ENCODE results near the gene FAM83D. TPM values are rescaled to one million over a fixed set of nuclear protein-coding genes. Genes with fewer than 3 reads are reported as not detected.

The FAM83D gene
- total RNA-seq, 2 donors from 2014 or later: 15.9 to 18.3 TPM

- peak overlapping the region; percentile 70 for H3K4me3 Mint-ChIP-seq
- H3K27ac Mint-ChIP-seq: peak overlapping the region; percentile 98
- ATAC-seq (replicated peaks): peak; percentile 71
- no peaks in the 10 kb centered on the region for H3K9me3 Mint-ChIP-seq
- H3K36me3 Mint-ChIP-seq (ENCODE audit: low read depth): peaks cover 49% of the 10 kb centered on the region
- H3K4me1 Mint-ChIP-seq: peaks cover 38% of the 10 kb centered on the region
- no peaks in the 10 kb centered on the region for H3K27me3 Mint-ChIP-seq
Observed at GRCh38 chr20:38890497-38890818, 35.8 kb upstream of the FAM83D start.

- peak; percentile 73 for ATAC-seq (replicated peaks)
- H3K36me3 Mint-ChIP-seq (ENCODE audit: low read depth): peaks cover 67% of the 10 kb centered on the region
- peak overlapping the region; percentile 76 for H3K4me3 Mint-ChIP-seq
- no peaks in the 10 kb centered on the region for H3K27me3 Mint-ChIP-seq
- H3K4me1 Mint-ChIP-seq: peaks cover 38% of the 10 kb centered on the region
- H3K9me3 Mint-ChIP-seq: no peaks in the 10 kb centered on the region
- peak overlapping the region; percentile 98 for H3K27ac Mint-ChIP-seq
Observed at GRCh38 chr20:38892091-38892981, 33.9 kb upstream of the FAM83D start.

- peak; percentile 18 for ATAC-seq (replicated peaks)
- Mint-ChIP-seq H3K27ac (peak overlapping the region; percentile 98), H3K4me3 (peak overlapping the region; percentile 76), H3K4me1 (peaks cover 38% of the 10 kb centered on the region), H3K9me3 (no peaks in the 10 kb centered on the region), H3K36me3 (ENCODE audit: low read depth) (peaks cover 75% of the 10 kb centered on the region), H3K27me3 (no peaks in the 10 kb centered on the region)
Observed at GRCh38 chr20:38893056-38893564, 33.1 kb upstream of the FAM83D start.

GRCh38 chr20:38893565-38894090 is 32.6 kb upstream of the FAM83D start:
- Mint-ChIP-seq H3K4me3 (peak overlapping the region; percentile 76), H3K36me3 (ENCODE audit: low read depth) (peaks cover 80% of the 10 kb centered on the region), H3K27ac (peak overlapping the region; percentile 98), H3K9me3 (no peaks in the 10 kb centered on the region), H3K4me1 (peaks cover 38% of the 10 kb centered on the region), H3K27me3 (no peaks in the 10 kb centered on the region)
- ATAC-seq (replicated peaks): peak; percentile 66

- Mint-ChIP-seq H3K4me3 (peak overlapping the region; percentile 76), H3K9me3 (no peaks in the 10 kb centered on the region), H3K27me3 (no peaks in the 10 kb centered on the region), H3K36me3 (ENCODE audit: low read depth) (peaks cover 87% of the 10 kb centered on the region), H3K4me1 (peaks cover 38% of the 10 kb centered on the region), H3K27ac (peak overlapping the region; percentile 98)
- no peak for ATAC-seq (replicated peaks)
Observed at GRCh38 chr20:38894091-38894847, 31.9 kb upstream of the FAM83D start.

GRCh38 chr20:38895098-38895949 is 30.9 kb upstream of the FAM83D start:
- Mint-ChIP-seq H3K4me3 (no peak overlapping the region), H3K9me3 (no peaks in the 10 kb centered on the region), H3K36me3 (ENCODE audit: low read depth) (peaks cover 87% of the 10 kb centered on the region), H3K4me1 (peaks cover 34% of the 10 kb centered on the region), H3K27ac (peak overlapping the region; percentile 60), H3K27me3 (no peaks in the 10 kb centered on the region)
- ATAC-seq (replicated peaks): no peak

- Mint-ChIP-seq H3K9me3 (no peaks in the 10 kb centered on the region), H3K27ac (peak overlapping the region; percentile 87), H3K4me3 (no peak overlapping the region), H3K4me1 (peaks cover 30% of the 10 kb centered on the region), H3K27me3 (no peaks in the 10 kb centered on the region), H3K36me3 (ENCODE audit: low read depth) (peaks cover 87% of the 10 kb centered on the region)
- no peak for ATAC-seq (replicated peaks)
Observed at GRCh38 chr20:38896009-38896594, 30.1 kb upstream of the FAM83D start.

- no peak overlapping the region for H3K27ac Mint-ChIP-seq
- H3K27me3 Mint-ChIP-seq: no peaks in the 10 kb centered on the region
- H3K9me3 Mint-ChIP-seq: no peaks in the 10 kb centered on the region
- no peak overlapping the region for H3K4me3 Mint-ChIP-seq
- ATAC-seq (replicated peaks): no peak
- H3K36me3 Mint-ChIP-seq (ENCODE audit: low read depth): peaks cover 93% of the 10 kb centered on the region
- peaks cover 28% of the 10 kb centered on the region for H3K4me1 Mint-ChIP-seq
Observed at GRCh38 chr20:38897267-38897666, 28.9 kb upstream of the FAM83D start.

- Mint-ChIP-seq H3K4me1 (peaks cover 20% of the 10 kb centered on the region), H3K36me3 (ENCODE audit: low read depth) (peaks cover 100% of the 10 kb centered on the region), H3K9me3 (no peaks in the 10 kb centered on the region), H3K27me3 (no peaks in the 10 kb centered on the region), H3K4me3 (no peak overlapping the region), H3K27ac (peak overlapping the region; percentile 36)
- ATAC-seq (replicated peaks): no peak
Observed at GRCh38 chr20:38900606-38901005, 25.6 kb upstream of the FAM83D start.

- no peak overlapping the region for H3K4me3 Mint-ChIP-seq
- peaks cover 100% of the 10 kb centered on the region for H3K36me3 Mint-ChIP-seq (ENCODE audit: low read depth)
- no peak overlapping the region for H3K27ac Mint-ChIP-seq
- no peaks in the 10 kb centered on the region for H3K27me3 Mint-ChIP-seq
- H3K9me3 Mint-ChIP-seq: no peaks in the 10 kb centered on the region
- H3K4me1 Mint-ChIP-seq: peaks cover 16% of the 10 kb centered on the region
- ATAC-seq (replicated peaks): no peak
Observed at GRCh38 chr20:38902601-38903000, 23.6 kb upstream of the FAM83D start.

GRCh38 chr20:38903335-38903734 is 22.9 kb upstream of the FAM83D start:
- no peaks in the 10 kb centered on the region for H3K27me3 Mint-ChIP-seq
- H3K9me3 Mint-ChIP-seq: no peaks in the 10 kb centered on the region
- peaks cover 16% of the 10 kb centered on the region for H3K4me1 Mint-ChIP-seq
- H3K36me3 Mint-ChIP-seq (ENCODE audit: low read depth): peaks cover 100% of the 10 kb centered on the region
- ATAC-seq (replicated peaks): no peak
- H3K27ac Mint-ChIP-seq: peak overlapping the region; percentile 24
- no peak overlapping the region for H3K4me3 Mint-ChIP-seq

GRCh38 chr20:38905375-38905774 is 20.8 kb upstream of the FAM83D start:
- H3K27me3 Mint-ChIP-seq: no peaks in the 10 kb centered on the region
- no peaks in the 10 kb centered on the region for H3K9me3 Mint-ChIP-seq
- no peak overlapping the region for H3K4me3 Mint-ChIP-seq
- no peak for ATAC-seq (replicated peaks)
- H3K36me3 Mint-ChIP-seq (ENCODE audit: low read depth): peaks cover 100% of the 10 kb centered on the region
- peaks cover 16% of the 10 kb centered on the region for H3K4me1 Mint-ChIP-seq
- H3K27ac Mint-ChIP-seq: peak overlapping the region; percentile 72

GRCh38 chr20:38907918-38908677 is 18.1 kb upstream of the FAM83D start:
- Mint-ChIP-seq H3K27ac (no peak overlapping the region), H3K9me3 (no peaks in the 10 kb centered on the region), H3K27me3 (no peaks in the 10 kb centered on the region), H3K36me3 (ENCODE audit: low read depth) (peaks cover 98% of the 10 kb centered on the region), H3K4me1 (peaks cover 16% of the 10 kb centered on the region), H3K4me3 (no peak overlapping the region)
- ATAC-seq (replicated peaks): no peak

Data from activated T-helper 17 cell treated with anti-CD3 and anti-CD28 coated beads, Interleukin-2, amount 50 U/mL, for 72 hours (primary cell).